GM19455 (cell line): Measurements from ENCODE around the gene USP44.
"Not testable (repeated sequence)": the region's sequence is repeated elsewhere in the genome, so short reads cannot be mapped to it uniquely, and the experiment has no call there.

ENCODE experiments used
- ATAC-seq: cut with Tn5 transposase; IDR thresholded peaks from one replicate; pipeline ENCODE4 v1.9.1; 2021; ENCODE audit not compliant: unreplicated experiment

USP44 gene

GRCh38 chr12:95551305-95551704 is at the start of gene USP44:
Gene USP44, minus strand, starts transcription at chr12:95551476. Its CDS starts 17,220 bp downstream, at chr12:95534256.
- no peak for ATAC-seq

- no peak for ATAC-seq
Observed at GRCh38 chr12:95600567-95600966, 49.3 kb upstream of the USP44 start.

GRCh38 chr12:95599880-95600279 is 48.6 kb upstream of the USP44 start:
- no peak for ATAC-seq

GRCh38 chr12:95594136-95594535 is 42.9 kb upstream of the USP44 start:
- ATAC-seq, result no peak

- ATAC-seq, result no peak
Observed at GRCh38 chr12:95593266-95593871, 42.1 kb upstream of the USP44 start.

- no peak for ATAC-seq
Observed at GRCh38 chr12:95591731-95592130, 40.5 kb upstream of the USP44 start.

GRCh38 chr12:95590775-95591174 is 39.5 kb upstream of the USP44 start:
- no peak for ATAC-seq

- no peak for ATAC-seq
Observed at GRCh38 chr12:95583933-95584332, 32.7 kb upstream of the USP44 start.

- ATAC-seq, result no peak
Observed at GRCh38 chr12:95582230-95583058, 31.2 kb upstream of the USP44 start.

- ATAC-seq, result no peak
Observed at GRCh38 chr12:95577820-95578219, 26.5 kb upstream of the USP44 start.

- no peak for ATAC-seq
Observed at GRCh38 chr12:95574799-95575452, 23.6 kb upstream of the USP44 start.

GRCh38 chr12:95573951-95574576 is 22.8 kb upstream of the USP44 start:
- no peak for ATAC-seq

GRCh38 chr12:95571369-95571768 is 20.1 kb upstream of the USP44 start:
- no peak for ATAC-seq

GRCh38 chr12:95568045-95568444 is 16.8 kb upstream of the USP44 start:
- not testable (repeated sequence) for ATAC-seq

GRCh38 chr12:95557625-95558024 is 6.3 kb upstream of the USP44 start:
- ATAC-seq, result no peak

- ATAC-seq, result no peak
Observed at GRCh38 chr12:95554532-95555071, 3.3 kb upstream of the USP44 start.

- ATAC-seq, result no peak
Observed at GRCh38 chr12:95553197-95553943, 2.1 kb upstream of the USP44 start.

GRCh38 chr12:95551913-95552516 is 739 bp upstream of the USP44 start:
- ATAC-seq, result no peak

GRCh38 chr12:95549392-95550084 is 1.7 kb downstream of the USP44 start:
- no peak for ATAC-seq
